Iris pigment epithelial cell (primary cell): ENCODE results near the gene C6orf89.
A peak's percentile ranks its signal among the peaks of the same experiment; 100 is the strongest.
"Not testable (repeated sequence)": the region's sequence is repeated elsewhere in the genome, so short reads cannot be mapped to it uniquely, and the experiment has no call there.

Source experiments
- DNase-seq: peaks from one replicate; pipeline ENCODE4 v3.0.0-alpha.2; 2011; ENCODE audit warnings: low read depth

C6orf89 gene

DNA sequence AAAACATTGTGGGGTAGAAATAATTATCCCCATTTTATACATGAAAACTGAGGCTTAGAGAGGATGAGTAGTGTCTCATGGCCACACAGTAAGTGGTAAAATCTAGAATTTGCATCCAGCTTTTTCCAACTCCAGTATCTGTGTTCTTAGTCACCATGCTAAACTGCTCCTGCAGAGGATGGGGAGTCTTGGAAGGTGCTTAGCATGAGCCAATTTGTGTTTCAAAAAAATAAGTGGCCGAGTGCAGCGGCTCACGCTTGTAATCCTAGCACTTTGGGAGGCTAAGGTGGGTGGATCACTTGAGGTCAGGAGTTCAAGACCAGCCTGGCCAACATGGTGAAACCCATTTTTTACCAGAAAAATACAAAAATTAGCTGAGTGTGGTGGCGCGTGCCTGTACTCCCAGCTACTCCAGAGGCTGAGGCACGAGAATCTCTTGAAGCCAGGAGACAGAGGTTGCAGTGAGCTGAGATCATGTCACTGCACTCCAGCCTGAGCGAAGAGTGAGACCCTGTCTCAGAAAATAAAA, 2.4 kb downstream of the C6orf89 start:
- no peak for DNase-seq

DNA sequence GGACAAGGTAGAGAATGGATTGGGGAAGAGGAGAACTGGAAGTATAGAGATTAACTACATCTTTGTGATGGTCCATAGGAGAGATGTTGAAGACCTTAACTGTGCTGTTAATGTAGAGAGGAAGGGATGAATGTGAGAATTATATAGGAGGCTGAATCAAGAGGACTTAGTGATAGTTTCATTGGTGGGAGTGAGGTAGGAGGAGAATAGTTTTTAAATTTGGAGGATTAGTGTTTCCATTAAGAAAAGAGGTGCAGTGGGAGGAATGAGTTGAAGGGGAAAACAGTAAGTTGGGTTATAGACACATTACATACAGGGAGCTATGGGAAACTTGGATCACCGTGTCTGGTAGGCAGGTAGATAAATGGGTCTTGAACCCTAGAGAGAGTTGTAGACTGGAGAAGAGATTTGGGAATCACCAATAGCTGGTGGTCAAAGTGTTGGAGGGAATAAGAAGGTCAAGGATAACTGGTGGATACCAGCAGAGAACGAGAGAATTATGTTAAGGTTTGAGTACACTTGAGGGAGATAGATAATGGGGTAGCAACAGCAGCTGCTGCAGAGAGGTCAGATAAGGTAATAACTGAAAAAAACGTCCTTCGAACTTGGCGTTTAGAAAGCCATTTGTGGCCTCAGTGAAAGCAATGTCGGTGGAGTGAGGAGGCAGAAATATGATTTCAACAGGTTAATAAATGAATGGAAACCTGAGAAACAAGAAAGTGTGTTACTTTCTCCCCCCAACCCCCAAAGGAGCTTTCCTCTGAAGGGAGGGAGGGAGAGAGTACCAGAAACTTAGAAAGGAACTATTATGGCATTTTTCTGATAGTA, 3.1 kb downstream of the C6orf89 start:
- DNase-seq, result no peak

DNA sequence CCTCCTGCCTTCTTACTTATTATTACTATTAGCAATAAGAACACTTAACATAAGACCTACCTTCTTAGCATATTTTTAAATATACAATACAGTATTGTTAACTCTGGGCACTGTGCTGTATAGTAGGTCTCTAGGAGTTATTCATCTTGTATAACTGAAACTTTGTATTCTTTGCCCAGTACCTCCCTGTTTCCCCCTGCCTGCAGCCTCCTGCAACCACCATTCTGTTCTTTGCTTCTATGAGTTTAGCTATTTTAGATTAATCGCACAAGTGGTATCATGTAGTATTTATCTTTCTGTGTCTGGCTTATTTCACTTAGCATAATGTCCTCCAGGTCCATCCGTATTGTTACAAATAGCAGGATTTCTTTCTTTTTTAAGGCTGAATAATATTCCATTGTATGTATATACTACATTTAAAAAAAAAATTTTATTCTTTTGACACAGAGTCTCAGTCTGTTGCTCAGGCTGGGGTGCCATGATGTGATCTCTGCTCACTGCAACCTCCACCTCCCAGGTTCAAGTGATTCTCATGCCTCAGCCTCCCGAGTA, 4.4 kb downstream of the C6orf89 start:
- no peak for DNase-seq

DNA sequence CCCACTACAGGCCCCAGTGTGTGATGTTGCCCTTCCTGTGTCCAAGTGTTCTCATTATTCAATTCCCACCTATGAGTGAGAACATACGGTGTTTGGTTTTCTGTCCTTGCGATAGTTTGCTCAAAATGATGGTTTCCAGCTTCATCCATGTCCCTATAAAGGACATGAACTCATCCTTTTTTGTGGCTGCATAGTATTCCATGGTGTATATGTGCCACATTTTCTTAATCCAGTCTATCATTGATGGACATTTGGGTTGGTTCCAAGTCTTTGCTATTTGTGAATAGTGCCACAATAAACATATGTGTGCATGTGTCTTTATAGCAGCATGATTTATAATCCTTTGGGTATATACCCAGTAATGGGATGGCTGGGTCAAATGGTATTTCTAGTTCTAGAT, 5.4 kb downstream of the C6orf89 start:
- not testable (repeated sequence) for DNase-seq

DNA sequence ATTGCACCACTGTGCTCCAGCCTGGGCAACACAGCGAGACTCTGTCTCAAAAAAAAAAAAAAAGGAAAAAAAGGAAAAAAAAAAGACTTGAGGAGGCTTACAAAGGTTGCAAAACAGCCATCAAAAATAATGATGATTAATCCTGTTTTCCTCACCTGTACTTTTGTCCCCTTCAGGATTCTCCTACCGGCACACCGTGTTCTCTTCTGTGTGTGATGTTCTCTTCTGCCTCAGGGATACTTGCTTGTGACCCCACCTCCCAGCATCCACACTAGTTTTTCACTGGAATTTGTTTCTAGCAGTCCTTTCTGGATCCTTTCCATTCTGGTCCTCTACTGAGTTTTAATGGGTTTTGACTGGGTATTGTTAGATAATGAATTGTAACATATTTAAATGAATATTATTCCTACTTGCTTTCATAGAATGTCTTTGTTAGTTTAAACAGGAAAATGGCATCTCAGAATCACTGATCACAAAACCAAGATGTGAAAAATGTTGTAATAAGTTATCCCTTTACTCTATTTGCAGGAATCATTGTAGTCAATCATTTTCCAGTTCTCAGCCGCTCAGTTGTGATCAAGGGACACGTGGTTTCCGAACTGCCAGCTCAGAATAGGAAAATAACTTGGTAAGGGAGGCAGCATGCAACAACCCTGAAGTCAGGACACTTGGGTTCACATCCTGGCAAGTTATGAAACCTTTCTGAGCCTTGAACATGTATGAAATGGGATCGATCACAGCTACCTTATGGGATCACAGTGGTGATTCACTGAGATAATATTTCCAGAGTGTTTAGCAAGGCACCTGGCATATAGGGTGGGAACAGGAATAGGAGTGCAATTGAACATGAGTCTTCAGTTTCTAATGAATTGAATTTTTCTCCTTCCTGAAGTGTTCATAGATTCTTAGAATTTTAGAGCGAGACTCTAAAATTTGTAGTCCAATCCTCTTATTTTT, 8.5 kb downstream of the C6orf89 start:
- DNase-seq, result no peak

DNA sequence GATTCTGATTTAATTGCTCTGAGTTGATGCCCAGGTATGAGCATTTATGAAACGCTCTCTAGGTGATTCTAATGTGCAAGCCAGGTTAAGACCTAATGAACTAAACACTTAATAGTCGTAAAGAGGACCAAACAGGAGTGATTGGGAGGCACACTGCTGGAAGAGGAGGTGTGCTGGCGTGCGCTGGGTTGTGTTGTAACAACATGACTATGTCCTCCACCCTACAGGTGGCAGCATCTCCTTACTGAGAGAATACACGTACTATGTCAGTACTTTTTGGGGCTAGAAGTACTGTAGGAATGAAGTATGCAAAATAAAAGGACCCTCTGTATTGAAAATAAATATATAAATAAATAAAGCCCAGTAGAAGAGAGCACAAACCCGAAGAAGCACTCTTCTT, 11.9 kb downstream of the C6orf89 start:
- DNase-seq, result peak; percentile 34

DNA sequence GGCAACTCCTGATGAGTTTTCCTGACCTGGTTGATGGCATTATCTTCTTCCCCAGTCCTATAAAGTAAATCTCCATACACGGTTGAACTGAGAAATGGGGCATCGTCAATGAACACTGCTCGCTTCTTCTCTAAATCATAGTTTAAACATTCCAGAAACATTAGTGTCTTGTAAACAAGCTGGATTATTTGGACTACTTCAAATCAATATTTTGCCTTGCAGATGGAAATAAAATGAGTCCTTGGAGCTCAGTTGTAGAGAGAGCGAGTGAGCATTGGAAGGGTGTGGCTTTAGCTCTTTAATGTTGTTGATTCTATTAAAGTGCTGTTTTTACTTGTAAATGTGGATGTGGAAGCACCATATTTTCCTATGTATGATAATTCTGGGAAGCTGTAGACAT, 18.4 kb downstream of the C6orf89 start:
- peak; percentile 42 for DNase-seq

DNA sequence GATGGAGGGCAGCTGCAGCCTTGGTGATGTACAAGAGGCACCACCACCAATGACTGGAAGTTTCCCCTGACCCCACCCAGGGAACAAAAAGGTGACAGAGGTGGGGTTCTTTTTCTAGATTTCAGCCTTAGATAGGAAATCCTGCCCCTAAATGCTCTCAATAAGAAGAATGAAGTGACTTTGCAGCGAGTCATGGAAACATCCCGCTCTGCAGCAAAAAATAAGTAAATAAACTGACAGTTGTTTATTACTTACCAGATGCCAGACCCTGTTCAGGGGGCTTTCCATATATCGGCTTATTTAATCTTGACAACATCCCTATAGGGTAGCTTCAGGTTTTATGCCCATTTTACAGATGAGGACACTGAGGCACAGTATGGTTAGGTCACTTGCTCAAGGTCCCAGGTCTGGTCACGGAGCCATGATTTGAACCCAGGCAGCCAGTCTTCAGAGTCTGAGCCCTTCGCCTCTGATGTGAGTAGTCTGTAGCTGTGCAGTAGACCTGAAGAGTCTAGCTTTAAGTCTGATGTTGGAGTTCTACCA, 19.2 kb downstream of the C6orf89 start:
- DNase-seq, result no peak

DNA sequence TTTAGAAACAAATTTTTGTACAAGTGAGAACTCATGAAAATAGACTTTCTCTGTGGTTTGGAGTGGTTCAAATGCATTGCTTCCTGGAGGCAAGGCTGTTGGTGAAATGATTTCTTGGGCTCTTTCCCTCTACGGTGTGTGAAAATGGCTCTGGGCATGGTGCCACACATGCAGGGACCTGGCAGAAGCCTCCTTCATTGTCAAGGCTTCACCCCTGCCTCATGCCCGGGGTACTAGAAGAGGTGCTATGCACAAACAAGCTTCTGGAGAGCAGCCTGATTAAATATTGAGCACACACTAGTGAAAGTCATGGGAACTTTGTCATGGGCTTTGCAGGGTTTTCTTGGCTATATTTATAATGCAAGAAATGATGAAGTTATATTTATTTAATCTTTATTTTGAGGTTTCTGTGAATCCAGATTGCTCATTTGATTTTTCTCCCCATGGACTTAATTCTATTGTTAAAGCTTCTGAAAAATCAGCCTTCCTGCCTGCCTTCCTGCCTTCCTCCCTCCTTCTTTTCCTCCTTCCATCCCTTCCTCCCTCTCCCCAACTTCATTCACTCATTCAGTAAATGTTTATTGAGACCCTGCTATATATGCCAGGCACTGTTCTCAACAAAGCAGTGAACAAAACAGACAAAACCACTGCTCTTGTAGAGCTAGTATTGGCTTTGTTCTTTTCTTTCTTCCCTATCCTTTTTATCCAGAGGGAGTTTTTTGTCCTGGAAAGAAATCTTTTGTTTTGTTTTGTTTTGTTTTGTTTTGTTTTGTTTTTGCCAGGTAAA, 21.0 kb downstream of the C6orf89 start:
- DNase-seq, result no peak

DNA sequence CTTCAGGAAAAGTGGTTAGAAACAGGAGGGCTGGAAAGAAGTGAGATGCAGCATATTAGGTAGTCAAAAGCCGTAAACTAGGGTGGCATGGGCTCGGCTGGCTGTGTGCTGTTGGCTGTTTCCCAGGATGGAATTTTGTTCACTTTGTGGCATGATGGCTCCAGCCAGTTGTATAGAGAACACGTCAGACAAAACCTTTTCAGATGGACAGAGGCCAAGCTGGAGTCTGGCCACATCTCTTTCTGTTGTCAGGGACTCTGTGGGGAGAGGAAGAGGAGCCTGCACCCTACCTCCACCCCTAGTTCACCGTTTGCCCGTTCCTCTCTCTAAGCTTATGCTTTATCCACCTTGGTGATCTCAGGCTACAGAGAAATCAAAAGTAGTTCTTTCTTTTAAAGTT, 22.0 kb downstream of the C6orf89 start:
- peak; percentile 62 for DNase-seq

DNA sequence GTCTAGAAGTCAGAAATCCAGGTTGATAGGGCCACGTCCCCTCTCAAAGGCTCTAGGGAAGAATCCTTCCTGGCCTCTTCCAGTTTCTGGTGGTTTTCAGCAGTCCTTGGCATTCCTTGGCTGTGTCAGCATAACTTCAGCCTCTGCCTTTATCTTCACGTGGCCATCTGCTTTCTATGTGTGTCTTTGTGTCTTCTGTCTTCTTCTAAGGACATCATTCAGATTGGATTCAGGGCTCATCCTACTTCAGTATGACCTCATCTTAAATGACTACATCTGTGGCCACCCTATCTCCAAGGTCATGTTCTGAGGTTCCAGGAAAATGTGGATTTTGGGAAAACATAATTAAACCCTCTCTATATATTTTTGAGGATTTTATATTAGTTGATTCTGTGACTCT, 23.0 kb downstream of the C6orf89 start:
- no peak for DNase-seq

DNA sequence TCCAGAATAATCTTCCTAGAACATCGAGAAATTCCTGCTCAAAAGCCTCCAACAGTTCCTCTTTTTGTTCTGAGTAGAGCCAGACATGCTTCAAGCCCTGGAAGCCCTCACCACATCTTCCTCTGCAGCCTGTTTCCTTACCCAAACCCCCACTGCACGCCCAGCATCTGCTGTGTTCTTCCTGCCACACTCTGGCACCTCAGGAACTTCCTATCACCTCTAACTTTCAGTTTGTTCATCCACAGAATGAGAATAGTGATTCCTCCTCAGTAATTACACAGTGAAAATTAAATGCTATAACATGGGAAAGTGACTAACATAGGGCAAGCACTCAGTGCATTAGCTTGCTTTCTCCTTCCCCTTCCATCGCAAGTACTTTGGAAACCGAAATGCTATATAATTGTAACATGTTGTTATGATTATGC, 26.3 kb downstream of the C6orf89 start:
- DNase-seq, result no peak

DNA sequence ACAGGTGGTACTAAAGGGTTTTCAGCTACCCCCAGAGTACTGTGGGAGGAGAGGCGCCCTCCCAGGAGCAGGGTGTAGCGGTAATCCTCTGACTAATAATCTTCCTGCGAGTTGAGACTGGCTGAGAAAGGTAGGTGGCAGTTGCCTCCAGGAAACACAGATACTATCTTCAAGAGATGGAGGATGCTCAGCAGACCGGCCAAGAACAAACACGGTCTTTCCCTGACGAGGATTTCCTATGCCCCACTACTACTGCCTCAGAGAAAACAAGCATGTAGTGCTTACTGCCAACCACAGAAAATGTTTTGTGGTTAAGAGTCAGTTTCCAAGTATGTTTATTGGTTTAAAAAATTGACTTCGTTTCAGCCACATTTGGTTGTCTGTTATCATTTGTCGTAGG, 26.8 kb downstream of the C6orf89 start:
- DNase-seq, result peak; percentile 95

DNA sequence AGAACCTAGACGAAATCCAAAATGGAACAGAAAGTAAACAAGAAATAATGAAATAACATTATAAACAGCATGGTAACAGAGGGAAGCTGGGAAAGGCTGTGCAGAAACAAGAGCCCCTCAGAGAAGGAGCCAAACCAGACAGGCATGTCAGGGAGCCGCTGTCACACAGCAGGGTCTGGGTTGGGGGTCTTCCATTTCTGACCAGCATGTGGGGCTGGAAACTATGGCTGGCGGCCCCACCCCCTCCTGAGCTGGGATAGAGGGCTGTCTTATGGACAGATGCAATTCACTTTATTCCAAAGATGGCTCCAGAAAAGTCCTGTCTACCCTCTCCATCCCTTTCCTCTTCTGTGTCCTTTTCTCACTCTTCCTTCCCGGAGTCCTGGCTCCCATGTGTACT, 27.3 kb downstream of the C6orf89 start:
- no peak for DNase-seq

DNA sequence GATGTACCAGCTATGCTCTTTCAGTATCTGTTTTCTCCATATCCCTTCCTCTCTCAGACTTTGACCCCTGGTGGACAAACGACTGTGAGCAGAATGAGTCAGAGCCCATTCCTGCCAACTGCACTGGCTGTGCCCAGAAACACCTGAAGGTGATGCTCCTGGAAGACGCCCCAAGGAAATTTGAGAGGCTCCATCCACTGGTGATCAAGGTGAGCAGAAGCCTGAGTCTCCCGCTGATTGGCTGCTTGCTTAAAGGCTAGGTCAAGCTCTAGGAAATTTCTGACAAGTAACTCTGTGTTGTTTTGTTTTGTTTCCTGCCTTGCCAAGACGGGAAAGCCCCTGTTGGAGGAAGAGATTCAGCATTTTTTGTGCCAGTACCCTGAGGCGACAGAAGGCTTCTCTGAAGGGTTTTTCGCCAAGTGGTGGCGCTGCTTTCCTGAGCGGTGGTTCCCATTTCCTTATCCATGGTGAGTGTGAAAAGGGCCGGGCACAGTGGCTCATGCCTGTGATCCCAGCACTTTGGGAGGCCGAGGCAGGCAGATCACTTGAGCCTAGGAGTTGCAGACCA, 28.6 kb downstream of the C6orf89 start:
- DNase-seq, result peak; percentile 48

DNA sequence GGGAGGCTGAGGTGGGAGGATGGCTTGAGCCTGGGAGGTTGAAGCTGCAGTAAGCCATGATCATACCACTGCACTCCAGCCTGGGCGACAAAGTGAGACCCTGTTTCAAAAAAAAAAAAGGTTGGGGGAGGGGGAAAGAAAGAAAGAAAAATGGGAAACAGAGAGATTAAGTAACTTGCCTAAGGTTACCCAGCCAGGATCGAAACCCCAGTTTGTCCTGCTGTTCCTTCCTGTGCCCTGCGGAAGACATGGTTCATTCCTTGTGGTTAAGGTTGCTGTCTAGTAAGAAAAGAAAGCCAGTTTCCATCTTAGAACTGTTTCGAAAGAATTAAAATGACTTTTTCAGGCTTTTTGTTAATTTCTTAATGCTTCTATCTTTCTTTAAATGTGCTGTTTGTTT, 29.8 kb downstream of the C6orf89 start:
- no peak for DNase-seq

DNA sequence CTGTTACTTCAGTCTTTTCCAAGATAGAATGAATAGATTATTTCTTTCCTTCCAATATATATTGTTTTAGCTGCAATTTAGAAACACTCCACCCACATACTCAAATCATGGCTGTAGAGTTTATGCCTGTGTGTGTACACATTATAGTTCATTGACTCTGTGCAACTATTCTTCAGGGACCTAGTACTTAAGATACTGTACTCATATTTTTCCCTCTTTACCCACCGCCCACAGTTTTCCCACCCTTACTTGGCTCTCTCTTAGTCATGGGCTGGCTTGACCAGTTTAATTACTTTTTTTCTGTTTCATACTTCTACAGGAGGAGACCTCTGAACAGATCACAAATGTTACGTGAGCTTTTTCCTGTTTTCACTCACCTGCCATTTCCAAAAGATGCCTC, 30.4 kb downstream of the C6orf89 start:
- DNase-seq, result no peak

DNA sequence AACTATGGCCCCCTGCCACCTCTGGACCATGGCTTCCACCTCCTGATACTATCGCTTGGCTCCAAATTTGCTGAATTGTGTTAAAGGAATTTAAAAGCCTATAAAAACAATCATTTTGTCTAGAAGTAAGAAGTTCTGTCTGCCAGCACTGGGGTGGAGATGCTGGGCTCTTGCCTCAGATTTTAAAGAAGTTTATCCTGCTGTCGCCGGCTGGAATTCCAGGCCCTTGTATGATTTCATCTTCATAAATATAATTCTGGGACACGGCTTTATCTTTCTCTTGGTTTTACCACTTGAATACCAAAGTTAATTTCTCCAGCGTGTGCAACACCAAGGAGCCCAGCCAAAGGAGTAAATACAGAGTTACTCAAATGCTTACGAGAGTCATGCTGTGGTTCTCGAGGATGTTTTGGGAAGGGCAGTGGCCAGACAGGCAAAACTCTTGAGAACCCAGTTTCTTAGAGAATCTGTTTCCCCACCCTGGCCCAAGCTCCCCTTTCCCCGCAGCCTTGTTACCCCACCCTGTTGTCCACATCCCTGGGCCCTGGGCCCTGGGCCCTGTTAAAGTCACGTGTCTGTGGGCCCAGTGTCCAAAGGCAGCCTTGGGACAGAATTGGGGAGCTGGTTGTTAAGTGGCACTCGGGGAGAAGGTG, 31.9 kb downstream of the C6orf89 start:
- peak; percentile 65 for DNase-seq

DNA sequence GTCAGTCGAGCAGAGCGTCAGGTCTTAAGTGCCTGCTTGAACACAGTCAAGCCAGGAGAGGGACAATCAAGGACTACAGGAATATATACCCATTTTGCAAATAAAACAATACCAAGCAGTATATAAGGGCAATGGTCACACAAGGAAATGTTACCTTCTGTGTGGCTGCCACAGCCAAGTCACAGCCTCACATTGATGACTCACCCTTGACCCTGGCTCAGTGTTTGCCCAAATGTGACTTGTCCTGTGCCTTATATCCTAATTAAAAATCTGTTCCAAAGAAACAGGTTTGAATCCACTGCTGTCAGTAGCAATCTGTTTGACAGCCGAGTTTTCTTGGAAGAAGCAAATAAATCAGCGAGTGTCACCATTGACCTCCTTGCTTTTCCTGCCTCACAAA, 34.3 kb downstream of the C6orf89 start:
- DNase-seq, result no peak

DNA sequence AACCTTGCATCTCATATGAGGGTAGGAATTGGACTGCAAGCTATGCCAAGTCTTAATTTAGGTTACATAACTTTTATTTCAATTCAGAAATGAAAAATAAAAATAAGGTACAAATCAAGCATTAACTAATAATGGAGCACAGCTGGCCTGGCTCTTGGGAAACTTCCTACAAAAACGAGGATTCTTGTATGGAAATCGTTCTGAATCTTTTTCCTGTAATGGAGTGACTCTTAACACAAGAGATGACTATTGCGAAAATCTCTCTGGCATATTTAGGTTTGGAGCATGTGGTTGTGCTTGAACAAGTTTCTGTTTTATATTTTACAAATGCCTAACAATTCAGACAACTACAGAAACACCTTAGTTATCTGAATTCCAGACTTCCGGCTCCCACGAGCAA, 34.8 kb downstream of the C6orf89 start:
- peak; percentile 40 for DNase-seq

DNA sequence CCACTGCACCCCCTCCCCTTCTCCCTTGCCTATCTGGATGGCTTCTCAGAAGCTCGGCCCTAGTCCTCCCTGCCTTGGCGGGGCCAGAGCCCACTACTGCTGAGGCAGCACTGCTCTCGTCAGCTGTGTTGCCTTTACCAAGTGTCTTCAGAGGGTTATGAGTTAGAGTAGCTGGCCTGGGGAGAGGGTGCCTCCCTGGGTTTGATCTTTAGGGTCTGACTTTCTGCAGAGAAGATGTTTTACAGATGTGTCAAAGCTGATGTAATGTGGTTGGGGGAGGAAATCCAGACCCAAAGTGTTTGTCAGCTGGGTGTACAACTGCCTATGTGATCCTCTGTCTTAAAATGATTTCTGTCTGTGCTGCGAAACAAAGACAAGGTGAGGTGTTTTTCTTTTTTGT, 38.4 kb downstream of the C6orf89 start:
- DNase-seq, result no peak
